LNCAP (cell line): ENCODE data around the gene SDK1.

Experiments
- TF ChIP-seq, protein P1 (sequence below): fragments of 450-650 bp; IDR thresholded peaks from 2 replicates; pipeline ENCODE4 v1.5.1; 2017; ENCODE audit warnings: mild to moderate bottlenecking

Gene SDK1

DNA sequence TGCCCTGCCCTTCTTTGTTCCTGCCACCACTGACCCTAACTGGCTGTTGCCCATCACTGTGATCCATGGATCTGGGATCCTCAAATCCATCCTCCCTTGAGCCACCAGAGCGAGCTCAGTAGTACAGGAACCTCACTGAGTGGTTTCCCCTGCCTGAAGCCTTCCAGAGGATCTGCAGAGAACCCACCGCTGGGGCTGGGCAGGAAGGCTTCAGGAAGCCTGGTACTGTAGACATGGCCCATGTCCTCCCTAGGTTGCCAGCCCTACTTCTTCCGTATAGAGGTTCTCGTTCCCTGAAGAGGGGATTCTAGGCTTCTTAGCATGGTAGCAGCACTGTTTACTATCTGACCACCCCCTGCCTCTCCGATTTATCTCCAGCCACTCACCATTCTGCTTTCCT, 693.7 kb downstream of the SDK1 start:
- TF ChIP-seq, protein P1, sequence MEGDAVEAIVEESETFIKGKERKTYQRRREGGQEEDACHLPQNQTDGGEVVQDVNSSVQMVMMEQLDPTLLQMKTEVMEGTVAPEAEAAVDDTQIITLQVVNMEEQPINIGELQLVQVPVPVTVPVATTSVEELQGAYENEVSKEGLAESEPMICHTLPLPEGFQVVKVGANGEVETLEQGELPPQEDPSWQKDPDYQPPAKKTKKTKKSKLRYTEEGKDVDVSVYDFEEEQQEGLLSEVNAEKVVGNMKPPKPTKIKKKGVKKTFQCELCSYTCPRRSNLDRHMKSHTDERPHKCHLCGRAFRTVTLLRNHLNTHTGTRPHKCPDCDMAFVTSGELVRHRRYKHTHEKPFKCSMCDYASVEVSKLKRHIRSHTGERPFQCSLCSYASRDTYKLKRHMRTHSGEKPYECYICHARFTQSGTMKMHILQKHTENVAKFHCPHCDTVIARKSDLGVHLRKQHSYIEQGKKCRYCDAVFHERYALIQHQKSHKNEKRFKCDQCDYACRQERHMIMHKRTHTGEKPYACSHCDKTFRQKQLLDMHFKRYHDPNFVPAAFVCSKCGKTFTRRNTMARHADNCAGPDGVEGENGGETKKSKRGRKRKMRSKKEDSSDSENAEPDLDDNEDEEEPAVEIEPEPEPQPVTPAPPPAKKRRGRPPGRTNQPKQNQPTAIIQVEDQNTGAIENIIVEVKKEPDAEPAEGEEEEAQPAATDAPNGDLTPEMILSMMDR = no peak

DNA sequence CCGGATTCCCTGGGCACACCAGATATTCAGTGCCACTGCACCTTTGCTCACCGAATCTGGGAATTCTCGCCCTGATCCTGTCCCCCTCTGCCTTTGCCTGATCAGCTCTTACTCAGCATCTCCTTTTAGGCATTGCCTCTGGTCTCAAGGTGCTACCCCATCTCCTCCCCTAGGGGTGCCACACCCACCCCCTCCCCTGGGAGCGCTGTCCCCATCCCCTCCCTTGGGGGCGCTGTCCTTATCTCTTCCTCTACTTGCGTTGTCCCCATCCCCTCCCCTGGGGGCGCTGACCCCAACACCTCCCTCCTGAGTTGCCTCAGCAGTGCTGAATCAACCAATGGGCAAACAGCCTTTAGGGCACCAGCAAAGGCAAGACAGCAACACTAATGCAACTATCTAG, 694.1 kb downstream of the SDK1 start:
- TF ChIP-seq, protein P1 = no peak

DNA sequence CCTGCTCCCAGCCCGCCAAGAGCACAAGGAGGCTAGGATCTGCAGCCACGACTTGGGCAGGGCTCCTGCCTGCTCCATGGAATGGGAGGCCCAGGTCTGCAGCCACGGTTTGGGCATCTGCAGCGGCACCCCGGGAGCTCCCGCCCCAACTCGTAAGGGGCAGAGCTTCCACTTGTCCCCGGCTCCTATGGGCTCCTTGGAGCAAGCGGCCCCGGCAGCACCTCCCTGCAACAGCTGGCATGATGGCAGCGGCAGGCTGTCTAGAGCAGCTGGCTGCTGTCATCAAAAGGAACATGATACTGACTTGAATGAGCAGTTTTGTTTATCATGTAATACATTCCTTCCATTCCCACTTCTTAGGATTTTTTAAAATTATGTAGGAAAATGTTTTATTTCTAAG, 697.0 kb downstream of the SDK1 start:
- TF ChIP-seq, protein P1 = no peak

DNA sequence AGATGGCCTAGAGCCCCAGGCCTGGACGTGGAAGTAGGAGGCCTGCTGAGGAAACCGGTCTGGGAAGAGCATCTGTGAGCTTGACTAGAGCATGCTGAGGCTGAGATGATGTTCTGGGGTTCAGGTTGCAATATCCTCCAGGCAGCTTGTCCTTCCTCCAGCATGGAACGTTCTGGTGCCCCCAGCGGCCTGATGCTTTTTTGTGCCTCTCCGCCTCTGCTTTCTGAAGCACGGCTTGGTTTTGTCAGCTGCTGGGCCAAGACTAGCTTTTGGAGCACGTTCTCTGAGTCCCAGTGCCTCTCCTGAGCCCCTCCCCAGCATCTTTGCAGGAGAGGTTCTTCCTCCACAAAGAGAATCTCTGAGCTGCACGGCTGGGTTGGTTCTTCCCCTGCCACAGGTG, 699.1 kb downstream of the SDK1 start:
- TF ChIP-seq, protein P1 = no peak

DNA sequence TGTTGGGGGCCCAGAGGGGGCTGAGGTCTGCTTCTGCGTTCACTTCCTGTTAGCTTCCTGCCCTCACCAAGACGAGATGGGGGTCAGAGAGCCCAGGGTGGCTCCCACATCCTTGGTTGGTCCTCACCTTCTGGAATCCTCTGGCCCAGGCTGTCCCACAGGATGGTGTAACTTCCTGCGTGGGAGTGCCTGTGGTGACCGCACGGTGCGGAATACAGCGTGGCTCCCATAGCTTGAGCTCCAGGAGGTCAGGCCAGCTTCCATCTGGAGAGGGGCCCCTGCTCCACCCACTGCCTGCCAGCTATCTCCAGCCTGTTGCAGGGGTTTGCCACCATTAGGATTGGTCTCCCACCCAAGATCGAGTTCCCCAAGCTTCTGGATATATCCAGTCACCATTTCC, 699.9 kb downstream of the SDK1 start:
- TF ChIP-seq, protein P1 = no peak

DNA sequence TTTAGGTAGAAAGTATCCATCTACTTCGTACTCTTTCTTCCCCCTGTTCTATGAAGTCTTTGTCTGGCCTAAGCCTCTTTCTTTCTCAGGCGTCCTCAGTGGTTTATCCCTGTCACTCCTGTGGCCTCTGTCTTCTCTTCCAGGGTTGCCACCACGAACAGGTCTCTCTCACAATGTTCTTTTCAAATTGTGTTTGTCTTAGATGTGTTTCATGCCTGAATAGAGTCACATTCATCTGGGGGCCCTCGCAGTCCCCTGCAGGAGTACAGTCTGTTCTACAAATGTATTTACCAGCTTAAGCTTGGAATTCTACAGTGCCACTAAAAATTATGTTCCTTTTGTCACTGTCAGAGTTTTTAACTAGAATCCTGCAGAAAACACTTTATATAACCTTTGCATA, 700.7 kb downstream of the SDK1 start:
- TF ChIP-seq, protein P1 = no peak

DNA sequence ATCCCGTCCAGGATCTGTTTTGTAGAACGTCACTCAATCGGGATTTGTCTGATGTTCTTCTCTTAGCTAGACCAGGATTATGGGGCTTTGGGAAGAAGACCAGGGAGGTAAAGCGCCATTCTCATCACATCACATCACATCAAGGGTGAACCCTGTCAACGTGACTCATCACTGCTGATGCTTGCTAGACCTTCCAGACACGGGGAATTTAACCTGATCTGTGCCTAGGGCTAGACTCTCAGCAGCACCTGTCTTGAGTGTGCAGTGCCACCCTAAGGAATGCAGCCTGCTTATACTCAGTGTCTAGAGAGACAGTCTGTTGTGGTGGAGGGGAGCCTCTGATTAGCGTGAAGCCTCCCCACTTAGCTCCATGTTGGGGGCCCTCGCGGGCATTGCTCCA, 702.5 kb downstream of the SDK1 start:
- TF ChIP-seq, protein P1 = no peak

DNA sequence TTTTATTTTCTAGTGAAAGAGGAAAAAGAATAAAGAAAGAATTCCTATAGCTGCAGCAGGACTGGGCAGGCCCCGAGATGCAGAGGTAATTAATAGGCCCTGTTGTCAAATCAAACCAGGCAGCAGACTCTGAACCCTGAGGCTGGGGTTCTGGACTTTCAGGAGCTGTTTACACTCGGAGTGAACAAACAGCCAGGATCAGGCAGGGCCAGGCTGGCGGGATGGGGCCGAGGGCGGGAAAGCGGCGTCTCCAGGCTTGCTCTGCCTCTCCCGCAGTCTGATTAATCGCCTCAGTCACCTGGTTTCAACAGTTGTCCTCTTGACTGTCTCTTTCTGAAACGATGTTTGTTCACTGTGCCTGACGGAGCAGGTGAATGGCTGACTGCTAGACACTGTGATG, 705.6 kb downstream of the SDK1 start:
- TF ChIP-seq, protein P1 = no peak
